ENCODE results near the gene BMP6.

The BMP6 gene

DNA sequence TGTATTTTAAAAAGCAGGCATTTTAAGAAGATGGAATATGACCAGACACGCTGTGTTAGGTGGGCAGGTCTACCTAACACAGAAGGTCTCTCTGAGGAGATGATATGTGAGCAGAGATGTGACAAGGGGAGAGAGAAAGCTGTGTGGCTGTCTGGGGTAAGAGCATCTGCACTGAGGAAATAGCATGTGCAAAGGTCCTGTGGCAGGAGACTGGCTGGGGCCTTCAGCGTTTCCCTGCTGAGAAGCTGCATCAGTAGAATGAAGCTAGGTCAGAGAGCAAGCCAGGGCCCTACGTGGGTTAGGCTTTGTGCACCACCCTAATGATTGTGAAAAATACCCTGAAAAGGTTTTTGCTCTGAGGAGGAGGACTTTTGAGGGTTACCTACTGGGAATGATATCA, 97.7 kb downstream of the BMP6 start:
- H3K27me3 Mint-ChIP-seq, result peaks cover 8% of the 10 kb centered on the region
- CTCF ChIA-PET, result no interaction called here
- DNase-seq, result no peak
- no peaks in the 10 kb centered on the region for H3K4me1 Mint-ChIP-seq
- no peak overlapping the region for H3K27ac Mint-ChIP-seq
- no peaks in the 10 kb centered on the region for H3K36me3 Mint-ChIP-seq
- no peak overlapping the region for H3K4me3 Mint-ChIP-seq
- H3K9me3 Mint-ChIP-seq, result no peaks in the 10 kb centered on the region

DNA sequence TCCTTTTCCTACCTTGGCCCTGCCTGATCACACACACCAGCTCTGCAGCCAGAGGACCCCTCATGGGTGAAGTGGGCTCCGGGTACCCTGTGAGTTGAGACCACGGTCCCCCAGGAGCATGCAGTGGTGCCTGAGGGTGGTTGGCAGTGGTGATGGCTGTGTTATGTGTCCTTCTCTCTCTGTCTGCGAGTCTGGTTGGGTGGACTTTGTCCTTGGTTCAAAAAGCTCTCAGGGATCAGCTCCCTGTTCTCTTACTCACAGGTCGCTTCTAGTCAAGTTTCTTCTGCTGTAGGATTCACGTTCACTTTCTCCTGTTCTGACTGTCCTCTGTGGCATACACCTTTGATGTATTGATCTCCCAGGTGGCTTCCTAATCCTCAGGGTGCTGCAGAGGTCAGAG, 100.1 kb downstream of the BMP6 start:
- CTCF ChIA-PET, result no interaction called here
- DNase-seq, result no peak
- no peaks in the 10 kb centered on the region for H3K4me1 Mint-ChIP-seq
- no peaks in the 10 kb centered on the region for H3K9me3 Mint-ChIP-seq
- H3K36me3 Mint-ChIP-seq, result no peaks in the 10 kb centered on the region
- H3K27me3 Mint-ChIP-seq, result no peaks in the 10 kb centered on the region
- H3K4me3 Mint-ChIP-seq, result no peak overlapping the region
- no peak overlapping the region for H3K27ac Mint-ChIP-seq

DNA sequence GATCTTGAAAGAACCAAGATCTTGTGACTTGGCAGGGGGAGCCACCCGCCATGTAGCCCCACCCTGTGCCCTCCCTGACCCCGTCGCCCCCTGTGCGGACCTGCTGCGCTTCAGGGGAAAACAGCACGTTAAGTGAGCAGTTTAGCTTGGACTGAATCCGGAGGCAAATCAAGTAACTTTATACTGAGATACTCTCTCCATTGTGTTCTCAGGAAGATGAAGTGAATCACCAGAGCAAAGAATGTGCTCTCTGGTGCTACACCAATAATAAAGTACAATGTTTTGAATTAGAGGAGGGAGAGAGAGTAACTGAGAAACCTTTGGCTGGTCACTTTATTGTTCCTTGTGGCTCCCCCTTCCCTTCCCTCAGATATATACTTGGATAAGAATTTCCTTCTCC, 101.2 kb downstream of the BMP6 start:
- H3K27me3 Mint-ChIP-seq, result no peaks in the 10 kb centered on the region
- no peak overlapping the region for H3K27ac Mint-ChIP-seq
- H3K4me1 Mint-ChIP-seq, result no peaks in the 10 kb centered on the region
- no peaks in the 10 kb centered on the region for H3K36me3 Mint-ChIP-seq
- H3K4me3 Mint-ChIP-seq, result no peak overlapping the region
- H3K9me3 Mint-ChIP-seq, result no peaks in the 10 kb centered on the region
- no peak for DNase-seq
- CTCF ChIA-PET, result no interaction called here

GRCh38 chr6:7828124-7828523, 102.2 kb downstream of the BMP6 start:
- H3K27ac Mint-ChIP-seq, result no peak overlapping the region
- DNase-seq, result no peak
- H3K36me3 Mint-ChIP-seq, result no peaks in the 10 kb centered on the region
- no peaks in the 10 kb centered on the region for H3K9me3 Mint-ChIP-seq
- H3K4me1 Mint-ChIP-seq, result no peaks in the 10 kb centered on the region
- CTCF ChIA-PET, result no interaction called here
- H3K4me3 Mint-ChIP-seq, result no peak overlapping the region
- no peaks in the 10 kb centered on the region for H3K27me3 Mint-ChIP-seq

GRCh38 chr6:7832904-7833750, 107.2 kb downstream of the BMP6 start:
- CTCF ChIA-PET, result interaction anchor here (1.4 kb wide), 1 partner anchor 112 kb away, joined by 4 read pairs; no protein-coding TSS in a partner anchor

GRCh38 chr6:7833751-7834070, 107.8 kb downstream of the BMP6 start:
- no peaks in the 10 kb centered on the region for H3K27me3 Mint-ChIP-seq
- CTCF ChIA-PET, result interaction anchor here (1.4 kb wide), 1 partner anchor 112 kb away, joined by 4 read pairs; no protein-coding TSS in a partner anchor
- no peak for DNase-seq
- no peaks in the 10 kb centered on the region for H3K36me3 Mint-ChIP-seq
- no peaks in the 10 kb centered on the region for H3K4me1 Mint-ChIP-seq
- no peak overlapping the region for H3K27ac Mint-ChIP-seq
- H3K4me3 Mint-ChIP-seq, result no peak overlapping the region
- H3K9me3 Mint-ChIP-seq, result no peaks in the 10 kb centered on the region

More at GRCh38 chr6:7832904-7833750, 107.2 kb downstream of the BMP6 start:
- Mint-ChIP-seq H3K4me3 (no peak overlapping the region), H3K27me3 (no peaks in the 10 kb centered on the region), H3K27ac (no peak overlapping the region), H3K9me3 (no peaks in the 10 kb centered on the region), H3K4me1 (no peaks in the 10 kb centered on the region), H3K36me3 (no peaks in the 10 kb centered on the region)
- no peak for DNase-seq

- H3K36me3 Mint-ChIP-seq, result no peaks in the 10 kb centered on the region
- no peaks in the 10 kb centered on the region for H3K4me1 Mint-ChIP-seq
- DNase-seq, result no peak
- H3K27ac Mint-ChIP-seq, result no peak overlapping the region
- no peaks in the 10 kb centered on the region for H3K9me3 Mint-ChIP-seq
- H3K4me3 Mint-ChIP-seq, result no peak overlapping the region
- CTCF ChIA-PET, result no interaction called here
- no peaks in the 10 kb centered on the region for H3K27me3 Mint-ChIP-seq
Observed at GRCh38 chr6:7836371-7837026, 110.6 kb downstream of the BMP6 start.

DNA sequence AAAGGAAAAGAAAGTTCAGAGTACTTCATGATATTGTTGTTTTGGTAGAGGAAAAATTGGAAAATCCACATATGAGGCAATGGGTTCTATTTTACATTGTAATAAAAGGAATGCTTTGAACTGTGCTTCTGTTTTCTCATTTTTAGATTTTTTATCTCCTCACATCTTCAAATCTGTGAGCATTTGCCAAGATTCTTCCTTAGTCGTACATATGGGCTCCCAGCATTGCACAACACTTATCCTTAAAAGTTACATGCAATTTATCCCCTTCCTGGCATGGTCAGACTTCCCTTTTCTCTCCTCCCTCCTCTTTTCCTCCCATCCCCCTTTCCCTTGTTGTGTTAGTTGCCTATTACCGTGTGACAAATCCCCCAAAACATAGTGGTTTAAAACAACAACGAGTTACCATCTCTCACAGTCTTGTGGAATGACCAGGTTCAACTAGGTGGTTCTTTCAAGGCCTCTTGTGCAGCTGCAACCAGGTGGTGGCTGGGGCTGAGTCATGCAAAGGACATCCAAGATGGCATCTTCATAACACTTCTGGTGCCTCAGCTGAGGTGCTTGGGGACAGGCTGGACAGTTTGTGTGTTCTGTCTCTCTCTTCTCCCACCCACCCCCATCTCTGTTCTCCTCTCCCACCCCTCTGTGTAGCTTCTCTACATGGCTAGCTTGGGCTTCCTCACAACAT, 116.0 kb downstream of the BMP6 start:
- CTCF ChIA-PET, result no interaction called here
- H3K27me3 Mint-ChIP-seq, result no peaks in the 10 kb centered on the region
- H3K27ac Mint-ChIP-seq, result no peak overlapping the region
- no peaks in the 10 kb centered on the region for H3K36me3 Mint-ChIP-seq
- H3K4me3 Mint-ChIP-seq, result no peak overlapping the region
- no peak for DNase-seq
- H3K4me1 Mint-ChIP-seq, result no peaks in the 10 kb centered on the region
- H3K9me3 Mint-ChIP-seq, result no peaks in the 10 kb centered on the region

- no peak overlapping the region for H3K27ac Mint-ChIP-seq
- CTCF ChIA-PET, result no interaction called here
- DNase-seq, result no peak
- H3K36me3 Mint-ChIP-seq, result no peaks in the 10 kb centered on the region
- H3K9me3 Mint-ChIP-seq, result peaks cover 3% of the 10 kb centered on the region
- H3K4me1 Mint-ChIP-seq, result no peaks in the 10 kb centered on the region
- no peaks in the 10 kb centered on the region for H3K27me3 Mint-ChIP-seq
- H3K4me3 Mint-ChIP-seq, result no peak overlapping the region
Observed at GRCh38 chr6:7846966-7847818, 121.3 kb downstream of the BMP6 start.

- Mint-ChIP-seq H3K27ac (no peak overlapping the region), H3K4me1 (no peaks in the 10 kb centered on the region), H3K36me3 (no peaks in the 10 kb centered on the region), H3K27me3 (no peaks in the 10 kb centered on the region), H3K4me3 (no peak overlapping the region), H3K9me3 (peaks cover 5% of the 10 kb centered on the region)
- CTCF ChIA-PET, result no interaction called here
- no peak for DNase-seq
Observed at GRCh38 chr6:7848229-7848628, 122.3 kb downstream of the BMP6 start.

- Mint-ChIP-seq H3K36me3 (no peaks in the 10 kb centered on the region), H3K9me3 (peaks cover 5% of the 10 kb centered on the region), H3K27ac (no peak overlapping the region), H3K27me3 (no peaks in the 10 kb centered on the region), H3K4me1 (no peaks in the 10 kb centered on the region), H3K4me3 (no peak overlapping the region)
- DNase-seq, result no peak
- CTCF ChIA-PET, result no interaction called here
Observed at GRCh38 chr6:7851780-7852179, 125.9 kb downstream of the BMP6 start.

- CTCF ChIA-PET, result no interaction called here
- Mint-ChIP-seq H3K27me3 (no peaks in the 10 kb centered on the region), H3K36me3 (no peaks in the 10 kb centered on the region), H3K27ac (no peak overlapping the region), H3K4me1 (no peaks in the 10 kb centered on the region), H3K4me3 (no peak overlapping the region), H3K9me3 (no peaks in the 10 kb centered on the region)
- DNase-seq, result no peak
Observed at GRCh38 chr6:7859591-7859990, 133.7 kb downstream of the BMP6 start.

DNA sequence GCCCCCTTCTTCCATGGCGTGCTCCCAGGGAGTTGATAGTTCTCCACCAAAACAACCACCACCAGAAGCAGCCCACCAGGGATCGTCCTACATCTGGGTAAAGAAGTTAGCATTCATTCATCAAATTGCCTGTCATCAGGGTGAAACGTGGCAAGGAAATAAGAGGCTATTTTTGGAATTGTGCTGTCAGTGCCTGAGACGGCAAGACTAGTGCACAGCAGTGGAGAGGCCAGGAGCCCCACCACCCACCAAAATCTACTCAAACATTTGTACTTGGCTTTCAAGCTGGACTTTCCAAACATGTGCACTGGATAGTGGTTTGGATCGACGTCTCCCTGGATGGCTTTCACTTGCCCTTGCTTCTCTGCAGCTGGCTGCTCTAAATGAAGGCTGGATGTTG, 139.9 kb downstream of the BMP6 start:
- no peak overlapping the region for H3K4me3 Mint-ChIP-seq
- H3K27me3 Mint-ChIP-seq, result peaks cover 8% of the 10 kb centered on the region
- H3K27ac Mint-ChIP-seq, result no peak overlapping the region
- H3K4me1 Mint-ChIP-seq, result no peaks in the 10 kb centered on the region
- no peaks in the 10 kb centered on the region for H3K9me3 Mint-ChIP-seq
- no peaks in the 10 kb centered on the region for H3K36me3 Mint-ChIP-seq
- CTCF ChIA-PET, result no interaction called here
- DNase-seq, result no peak

- H3K9me3 Mint-ChIP-seq, result no peaks in the 10 kb centered on the region
- no peaks in the 10 kb centered on the region for H3K4me1 Mint-ChIP-seq
- CTCF ChIA-PET, result no interaction called here
- peaks cover 8% of the 10 kb centered on the region for H3K27me3 Mint-ChIP-seq
- no peak for DNase-seq
- H3K36me3 Mint-ChIP-seq, result no peaks in the 10 kb centered on the region
- H3K27ac Mint-ChIP-seq, result no peak overlapping the region
- no peak overlapping the region for H3K4me3 Mint-ChIP-seq
Observed at GRCh38 chr6:7866526-7866925, 140.6 kb downstream of the BMP6 start.
